HCT116 (cell line): Measurements from ENCODE around the gene CH25H. TPM values are rescaled to one million over a fixed set of nuclear protein-coding genes. Genes with fewer than 3 reads are reported as not detected.
"Not testable (repeated sequence)": the region's sequence is repeated elsewhere in the genome, so short reads cannot be mapped to it uniquely, and the experiment has no call there.

Source experiments
- ATAC-seq: fragments of 200-7000 bp; cut with Tn5 transposase; 2 replicates; pipeline ENCODE4 v1.9.1; 2020; ENCODE audit warnings: mild to moderate bottlenecking, moderate library complexity
- BruUV-seq: library from RNA; stranded (reverse); fragments of 400-500 nt; replicated peaks from 2 replicates; lab custom pipeline; 2021; lab: Mats Ljungman, UMichigan
- CTCF ChIA-PET: fragments of 300-600 bp; sonication (Branson Sonifier 250); formaldehyde crosslinking; loops from one replicate; lab custom pipeline; 2021; ENCODE audit warnings: antibody characterized with exemption; lab: Charles Lee
- POLR2A ChIA-PET: fragments of 300-600, 350-600 bp; sonication (Branson Sonifier 250); formaldehyde crosslinking; loops from one replicate; lab custom pipeline; 2021; ENCODE audit warnings: antibody characterized with exemption; lab: Charles Lee
- RAD21 ChIA-PET, 2 experiments: fragments of 300-600 bp; sonication (Branson Sonifier 250); formaldehyde crosslinking; loops; one replicate each; lab custom pipeline; 2023; ENCODE audit warnings: low total read pairs in 2 of 2; ENCODE audit not compliant: uncharacterized antibody in 2 of 2, unreplicated experiment in 2 of 2, low non-redundant PET in 1 of 2; lab: Charles Lee
- DNase-seq: peaks from one replicate; pipeline ENCODE4 v3.0.0-alpha.2; 2010; ENCODE audit warnings: low read depth, low spot score
- H2AFZ ChIP-seq: fragments of 200-600 bp; shearing (Covaris generic), sonication (generic); 2 replicates; pipeline ENCODE4 v1.6.1; 2017; ENCODE audit warnings: low read depth, mixed run types, mixed read lengths, antibody characterized with exemption, low read length; ENCODE audit not compliant: poor library complexity, severe bottlenecking
- H3K27ac ChIP-seq: 2 replicates; pipeline ENCODE4 v1.5.1; 2012; ENCODE audit warnings: low read depth, low read length
- H3K27me3 ChIP-seq: fragments of 200-600 bp; sonication (generic); 2 replicates; pipeline ENCODE4 v1.6.1; 2016; ENCODE audit warnings: mixed run types, low read length, mixed read lengths; ENCODE audit not compliant: insufficient read depth
- H3K36me3 ChIP-seq, 2 experiments: fragments of 200-500 bp in 1 of 2; fragments of 200-600 bp in 1 of 2; sonication (Bioruptor generic) in 1 of 2; sonication (generic) in 1 of 2; 2 replicates each; pipeline versions ENCODE4 v1.5.1 to v1.6.1; 2014 to 2016; ENCODE audit warnings: low read length in 2 of 2, inconsistent platforms in 1 of 2, mixed read lengths in 1 of 2, mixed run types in 1 of 2; ENCODE audit not compliant: insufficient read depth in 2 of 2, control insufficient read depth in 1 of 2
- H3K4me1 ChIP-seq, 2 experiments: fragments of 200-600 bp in 1 of 2; sonication (generic) in 1 of 2; 2 replicates each; pipeline versions ENCODE4 v1.5.1 to v1.6.1; 2012 to 2017; ENCODE audit warnings: low read length in 2 of 2, inconsistent platforms in 1 of 2, mild to moderate bottlenecking in 1 of 2, mixed read lengths in 1 of 2, mixed run types in 1 of 2, moderate library complexity in 1 of 2; ENCODE audit not compliant: insufficient read depth in 2 of 2, control insufficient read depth in 1 of 2
- H3K4me2 ChIP-seq: fragments of 200-600 bp; sonication (generic); 2 replicates; pipeline ENCODE4 v1.6.1; 2017; ENCODE audit warnings: mixed run types, low read length, mixed read lengths
- H3K4me3 ChIP-seq, 2 experiments: fragments of 200-600 bp in 1 of 2; sonication (generic) in 1 of 2; replicated peaks in 1 of 2; 2 replicates each; pipeline ENCODE4 v1.5.1; 2011 to 2016; ENCODE audit warnings: low read length in 2 of 2, control low read depth in 1 of 2, low read depth in 1 of 2, mild to moderate bottlenecking in 1 of 2, mixed read lengths in 1 of 2, mixed run types in 1 of 2
- H3K79me2 ChIP-seq: fragments of 200-600 bp; sonication (generic); 2 replicates; pipeline ENCODE4 v1.6.1; 2017; ENCODE audit warnings: mild to moderate bottlenecking, mixed run types, low read length, moderate library complexity, mixed read lengths; ENCODE audit not compliant: insufficient read depth
- H3K9ac ChIP-seq: fragments of 200-600 bp; sonication (generic); 2 replicates; pipeline ENCODE4 v1.6.1; 2016; ENCODE audit warnings: low read length, mixed read lengths
- H3K9me2 ChIP-seq: fragments of 200-600 bp; sonication (generic), shearing (Covaris generic); 2 replicates; pipeline ENCODE4 v1.6.1; 2017; ENCODE audit warnings: mixed run types, mild to moderate bottlenecking, moderate library complexity; ENCODE audit not compliant: insufficient read depth
- H3K9me3 ChIP-seq, 2 experiments: fragments of 200-500 bp in 1 of 2; fragments of 200-600 bp in 1 of 2; sonication (Bioruptor generic) in 1 of 2; sonication (generic) in 1 of 2; 2 replicates each; pipeline ENCODE4 v1.6.1; 2014 to 2017; ENCODE audit warnings: low read length in 2 of 2, mixed read lengths in 2 of 2, inconsistent platforms in 1 of 2, low read depth in 1 of 2, mild to moderate bottlenecking in 1 of 2, mixed run types in 1 of 2, moderate library complexity in 1 of 2; ENCODE audit not compliant: control insufficient read depth in 1 of 2, insufficient read depth in 1 of 2
- H4K20me1 ChIP-seq: fragments of 200-600 bp; sonication (generic), shearing (Covaris generic); 2 replicates; pipeline ENCODE4 v1.6.1; 2017; ENCODE audit warnings: mixed run types, mild to moderate bottlenecking, moderate library complexity; ENCODE audit not compliant: insufficient read depth
- ATF3 ChIP-seq: IDR thresholded peaks from 2 replicates; pipeline ENCODE4 v1.6.1; 2012
- CTCF ChIP-seq, 3 experiments: fragments of 200-600 bp in 1 of 3; sonication (generic) in 1 of 3; IDR thresholded peaks in 2 of 3; conservative IDR thresholded peaks in 1 of 3; 2 replicates each; pipeline ENCODE4 v1.5.1; 2012 to 2017; ENCODE audit warnings: low read depth in 2 of 3, low read length in 2 of 3, antibody characterized with exemption in 1 of 3, borderline replicate concordance in 1 of 3, control low read depth in 1 of 3, mild to moderate bottlenecking in 1 of 3, mixed read lengths in 1 of 3, mixed run types in 1 of 3, moderate library complexity in 1 of 3; ENCODE audit not compliant: insufficient read depth in 1 of 3
- EZH2 ChIP-seq: fragments of 200-600 bp; sonication (generic); IDR thresholded peaks from 2 replicates; pipeline ENCODE4 v1.6.1; 2017; ENCODE audit warnings: antibody characterized with exemption, mixed run types
- JUND ChIP-seq: IDR thresholded peaks from 2 replicates; pipeline ENCODE4 v1.6.1; 2012
- POLR2AphosphoS5 ChIP-seq: IDR thresholded peaks from 2 replicates; pipeline ENCODE4 v1.6.1; 2011; ENCODE audit warnings: mild to moderate bottlenecking, low read depth, low read length, moderate library complexity
- REST ChIP-seq: IDR thresholded peaks from 2 replicates; pipeline ENCODE4 v1.6.1; 2012; ENCODE audit warnings: low read depth
- SP1 ChIP-seq: IDR thresholded peaks from 2 replicates; pipeline ENCODE4 v1.6.1; 2012; ENCODE audit warnings: low read depth
- intact Hi-C: fragments of 100-400 bp; cut with micrococcal nuclease; formaldehyde crosslinking; loops from 2 replicates; pipeline ENCODE4 v1.10.0; 2022
- total RNA-seq: library from RNA; stranded (reverse); gene quantifications from one replicate; pipeline ENCODE4 v1.2.1, GENCODE V29; 2021; ENCODE audit not compliant: unreplicated experiment

CH25H gene
- total RNA-seq, 1 experiment from 2014 or later, result not detected

GRCh38 chr10:89255793-89256192 lies 48.7 kb upstream of the CH25H start (continued):
- no peak for TF ChIP-seq JUND
- TF ChIP-seq, all 23 proteins: peak for 0

- RAD21 ChIA-PET, CTCF ChIA-PET, H3K9me2 ChIP-seq, H3K36me3 ChIP-seq, BruUV-seq, H3K27me3 ChIP-seq: not testable (repeated sequence)
- 0 out of 6 replicates have a peak, but pooled peaks of 1 of the 3 experiments have one; percentile 8 for TF ChIP-seq CTCF (IDR thresholded peaks at IDR 0.05 in 2 of 3, conservative IDR thresholded peaks at IDR 0.05 in 1 of 3; ENCODE audit: borderline replicate concordance in 1 of 3, insufficient read depth in 1 of 3, low read depth in 2 of 3, low read length in 2 of 3)
- TF ChIP-seq, all 23 proteins: peak for 1; not testable (repeated sequence) for 22
- H3K79me2 ChIP-seq, H3K4me2 ChIP-seq, ATAC-seq, H3K4me3 ChIP-seq, DNase-seq, H3K9me3 ChIP-seq, intact Hi-C loops, H4K20me1 ChIP-seq, H3K9ac ChIP-seq, POLR2A ChIA-PET, H2AFZ ChIP-seq, H3K27ac ChIP-seq: not testable (repeated sequence)
- H3K4me1 ChIP-seq, result peaks cover 3 to 15% of the 10 kb centered on the region in 2 experiments; a peak in 3 of 4 replicates
Observed at GRCh38 chr10:89255091-89255579, 48.0 kb upstream of the CH25H start.

- H3K4me1 ChIP-seq, result peaks cover 3 to 15% of the 10 kb centered on the region in 2 experiments; a peak in 3 of 4 replicates
- H3K9me3 ChIP-seq, result no peaks in the 10 kb centered on the region; a peak in 2 of 4 replicates
- H3K27ac ChIP-seq, result no peak overlapping the region; the same call in 1 of the 2 replicates
- no peak overlapping the region for H2AFZ ChIP-seq
- peak overlapping the region; percentile 93 for H3K4me2 ChIP-seq
- no peaks in the 10 kb centered on the region for H3K36me3 ChIP-seq
- CTCF ChIA-PET, result interaction anchor here (0.7 to 1.1 kb wide), 3 partner anchors 35 to 319 kb away, joined by 3 to 4 read pairs (median 3); no protein-coding TSS in a partner anchor
- intact Hi-C loops, result no loop called here
- H3K9me2 ChIP-seq, result no peaks in the 10 kb centered on the region
- RAD21 ChIA-PET, result interaction anchor here in 1 of 2 experiments (0.6 kb wide), 1 partner anchor 67 kb away, joined by 3 read pairs; no protein-coding TSS in a partner anchor
- no peaks in the 10 kb centered on the region for H3K27me3 ChIP-seq
- H3K4me3 ChIP-seq, result peak overlapping the region in 1 of 2 experiments; percentile 79; a peak in 1 of 4 replicates
- ATAC-seq, result no peak
- no peak overlapping the region for H3K9ac ChIP-seq
- POLR2A ChIA-PET, result interaction anchor here (0.6 to 1.3 kb wide), 5 partner anchors 9 to 140 kb away, joined by 3 to 5 read pairs (median 3); partner anchors contain the start of gene IFIT1
- DNase-seq, result no peak
- BruUV-seq, result no TSS peak
- no peaks in the 10 kb centered on the region for H3K79me2 ChIP-seq
- no peaks in the 10 kb centered on the region for H4K20me1 ChIP-seq
- no peak for TF ChIP-seq ATF3
- TF ChIP-seq REST, result no peak
- TF ChIP-seq POLR2AphosphoS5, result no peak
- no peak for TF ChIP-seq EZH2
- TF ChIP-seq SP1, result no peak
- no peak for TF ChIP-seq CTCF (IDR thresholded peaks at IDR 0.05 in 2 of 3, conservative IDR thresholded peaks at IDR 0.05 in 1 of 3; ENCODE audit: borderline replicate concordance in 1 of 3, insufficient read depth in 1 of 3, low read depth in 2 of 3, low read length in 2 of 3)
- TF ChIP-seq JUND, result no peak
Observed at GRCh38 chr10:89252225-89252585, 45.1 kb upstream of the CH25H start.
